WTC11 (cell line): ENCODE measurements around the gene BAIAP2. TPM values are rescaled to one million over a fixed set of nuclear protein-coding genes. Genes with fewer than 3 reads are reported as not detected.

Source experiments
- ATAC-seq: fragments of 200-7000 bp; cut with Tn5 transposase; 2 replicates; pipeline ENCODE4 v1.10.0; 2021; ENCODE audit warnings: mild to moderate bottlenecking, moderate library complexity
- CTCF ChIA-PET: fragments of 300-600 bp; sonication (Branson Sonifier 250); formaldehyde crosslinking; loops from one replicate; lab custom pipeline; 2021; ENCODE audit warnings: antibody characterized with exemption; lab: Charles Lee
- POLR2A ChIA-PET: fragments of 350-600 bp; sonication (Branson Sonifier 250); formaldehyde crosslinking; loops from one replicate; lab custom pipeline; 2021; ENCODE audit warnings: antibody characterized with exemption; lab: Charles Lee
- DNase-seq: peaks from one replicate; pipeline ENCODE4 v3.0.0; 2021; ENCODE audit warnings: low spot score
- H3K27ac Mint-ChIP-seq: 2 replicates; pipeline ENCODE4 v1.8.0; 2021; ENCODE audit warnings: mixed read lengths
- H3K27me3 Mint-ChIP-seq: 2 replicates; pipeline ENCODE4 v1.8.0; 2021; ENCODE audit warnings: low read depth, mild to moderate bottlenecking, moderate library complexity, mixed read lengths
- H3K36me3 Mint-ChIP-seq: 2 replicates; pipeline ENCODE4 v1.8.0; 2021; ENCODE audit warnings: mixed read lengths
- H3K4me1 Mint-ChIP-seq: 2 replicates; pipeline ENCODE4 v1.8.0; 2022; ENCODE audit warnings: mixed read lengths
- H3K4me3 Mint-ChIP-seq: 2 replicates; pipeline ENCODE4 v1.8.0; 2021; ENCODE audit warnings: mild to moderate bottlenecking, moderate library complexity, mixed read lengths
- H3K9me3 Mint-ChIP-seq: 2 replicates; pipeline ENCODE4 v1.8.0; 2021; ENCODE audit warnings: mixed read lengths
- ATF1 ChIP-seq: sonication (generic); formaldehyde crosslinking; IDR thresholded peaks from 2 replicates; pipeline ENCODE4 v1.8.1; 2023; ENCODE audit warnings: mild to moderate bottlenecking, moderate library complexity, missing genetic modification reagents
- CREM ChIP-seq: sonication (generic); formaldehyde crosslinking; IDR thresholded peaks from 2 replicates; pipeline ENCODE4 v1.8.1; 2022; ENCODE audit warnings: mild to moderate bottlenecking, missing genetic modification reagents, moderate library complexity
- CTCF ChIP-seq: fragments of 200-600 bp; IDR thresholded peaks from 2 replicates; pipeline ENCODE4 v1.8.0; 2022; ENCODE audit warnings: antibody characterized with exemption
- E2F4 ChIP-seq: sonication (generic); formaldehyde crosslinking; IDR thresholded peaks from 2 replicates; pipeline ENCODE4 v1.8.1; 2022; ENCODE audit warnings: low read depth, mild to moderate bottlenecking, moderate library complexity, missing genetic modification reagents, borderline replicate concordance
- ETV6 ChIP-seq: sonication (generic); formaldehyde crosslinking; IDR thresholded peaks from 2 replicates; pipeline ENCODE4 v1.8.1; 2022; ENCODE audit warnings: mild to moderate bottlenecking, missing genetic modification reagents
- FOXP4 ChIP-seq: sonication (generic); formaldehyde crosslinking; IDR thresholded peaks from 2 replicates; pipeline ENCODE4 v1.8.0; 2022; ENCODE audit warnings: mild to moderate bottlenecking, missing genetic modification reagents
- GABPB1 ChIP-seq: sonication (generic); formaldehyde crosslinking; IDR thresholded peaks from 2 replicates; pipeline ENCODE4 v1.8.1; 2023; ENCODE audit warnings: mild to moderate bottlenecking, missing genetic modification reagents
- GRHL2 ChIP-seq: fragments of 250-450 bp; sonication (Bioruptor Pico); IDR thresholded peaks from 2 replicates; pipeline ENCODE4 v1.8.0; 2022; ENCODE audit warnings: mild to moderate bottlenecking, moderate library complexity; ENCODE audit not compliant: insufficient replicate concordance, severe bottlenecking
- IRF1 ChIP-seq: sonication (generic); formaldehyde crosslinking; IDR thresholded peaks from 2 replicates; pipeline ENCODE4 v1.8.0; 2023; ENCODE audit warnings: missing genetic modification reagents
- KAT7 ChIP-seq: sonication (generic); formaldehyde crosslinking; IDR thresholded peaks from 2 replicates; pipeline ENCODE4 v1.8.1; 2023; ENCODE audit warnings: missing genetic modification reagents, mild to moderate bottlenecking, borderline replicate concordance
- PRRX2 ChIP-seq: fragments of 250-450 bp; sonication (Bioruptor Pico); IDR thresholded peaks from 2 replicates; pipeline ENCODE4 v1.8.0; 2021; ENCODE audit warnings: mild to moderate bottlenecking
- RORB ChIP-seq: fragments of 250-450 bp; sonication (Bioruptor Pico); IDR thresholded peaks from 2 replicates; pipeline ENCODE4 v1.9.0; 2021; ENCODE audit warnings: mild to moderate bottlenecking
- TEAD4 ChIP-seq: sonication (generic); formaldehyde crosslinking; IDR thresholded peaks from 2 replicates; pipeline ENCODE4 v1.8.0; 2022; ENCODE audit warnings: mild to moderate bottlenecking, missing genetic modification reagents
- ZNF121 ChIP-seq: sonication (generic); formaldehyde crosslinking; IDR thresholded peaks from 2 replicates; pipeline ENCODE4 v1.8.0; 2023; ENCODE audit warnings: missing genetic modification reagents
- ZNF396 ChIP-seq: fragments of 250-450 bp; sonication (Bioruptor Pico); IDR thresholded peaks from 2 replicates; pipeline ENCODE4 v1.8.0; 2021; ENCODE audit warnings: mild to moderate bottlenecking, moderate library complexity, borderline replicate concordance
- total RNA-seq: library from RNA; stranded (reverse); gene quantifications from 3 replicates; pipeline ENCODE4 v1.2.3, GENCODE V29; 2021
- TF ChIP-seq, protein P1 (sequence below): sonication (generic); formaldehyde crosslinking; IDR thresholded peaks from 2 replicates; pipeline ENCODE4 v1.8.0; 2023; ENCODE audit warnings: missing genetic modification reagents, mild to moderate bottlenecking, borderline replicate concordance
- TF ChIP-seq, protein P2 (sequence below): sonication (generic); formaldehyde crosslinking; IDR thresholded peaks from 2 replicates; pipeline ENCODE4 v1.8.1; 2023; ENCODE audit warnings: mild to moderate bottlenecking, moderate library complexity, missing genetic modification reagents
- TF ChIP-seq, protein P3 (sequence below): sonication (generic); formaldehyde crosslinking; IDR thresholded peaks from 2 replicates; pipeline ENCODE4 v1.8.0; 2022; ENCODE audit warnings: missing genetic modification reagents
- TF ChIP-seq, protein P4 (sequence below): sonication (generic); formaldehyde crosslinking; IDR thresholded peaks from 2 replicates; pipeline ENCODE4 v1.8.1; 2023; ENCODE audit warnings: mild to moderate bottlenecking, missing genetic modification reagents, moderate library complexity

BAIAP2 gene
- total RNA-seq, 1 experiment from 2014 or later = 20.7 TPM

- Mint-ChIP-seq H3K27me3 (no peaks in the 10 kb centered on the region), H3K36me3 (no peaks in the 10 kb centered on the region), H3K27ac (no peak overlapping the region), H3K9me3 (no peaks in the 10 kb centered on the region), H3K4me3 (no peak overlapping the region), H3K4me1 (peaks cover 9% of the 10 kb centered on the region)
- POLR2A ChIA-PET = no interaction called here
- DNase-seq (no peak), ATAC-seq (no peak)
- CTCF ChIA-PET = interaction anchor here (1.8 to 4.5 kb wide), 2 partner anchors 20 to 77 kb away, joined by 4 to 32 read pairs; no protein-coding TSS in a partner anchor
- TF ChIP-seq, protein P1, sequence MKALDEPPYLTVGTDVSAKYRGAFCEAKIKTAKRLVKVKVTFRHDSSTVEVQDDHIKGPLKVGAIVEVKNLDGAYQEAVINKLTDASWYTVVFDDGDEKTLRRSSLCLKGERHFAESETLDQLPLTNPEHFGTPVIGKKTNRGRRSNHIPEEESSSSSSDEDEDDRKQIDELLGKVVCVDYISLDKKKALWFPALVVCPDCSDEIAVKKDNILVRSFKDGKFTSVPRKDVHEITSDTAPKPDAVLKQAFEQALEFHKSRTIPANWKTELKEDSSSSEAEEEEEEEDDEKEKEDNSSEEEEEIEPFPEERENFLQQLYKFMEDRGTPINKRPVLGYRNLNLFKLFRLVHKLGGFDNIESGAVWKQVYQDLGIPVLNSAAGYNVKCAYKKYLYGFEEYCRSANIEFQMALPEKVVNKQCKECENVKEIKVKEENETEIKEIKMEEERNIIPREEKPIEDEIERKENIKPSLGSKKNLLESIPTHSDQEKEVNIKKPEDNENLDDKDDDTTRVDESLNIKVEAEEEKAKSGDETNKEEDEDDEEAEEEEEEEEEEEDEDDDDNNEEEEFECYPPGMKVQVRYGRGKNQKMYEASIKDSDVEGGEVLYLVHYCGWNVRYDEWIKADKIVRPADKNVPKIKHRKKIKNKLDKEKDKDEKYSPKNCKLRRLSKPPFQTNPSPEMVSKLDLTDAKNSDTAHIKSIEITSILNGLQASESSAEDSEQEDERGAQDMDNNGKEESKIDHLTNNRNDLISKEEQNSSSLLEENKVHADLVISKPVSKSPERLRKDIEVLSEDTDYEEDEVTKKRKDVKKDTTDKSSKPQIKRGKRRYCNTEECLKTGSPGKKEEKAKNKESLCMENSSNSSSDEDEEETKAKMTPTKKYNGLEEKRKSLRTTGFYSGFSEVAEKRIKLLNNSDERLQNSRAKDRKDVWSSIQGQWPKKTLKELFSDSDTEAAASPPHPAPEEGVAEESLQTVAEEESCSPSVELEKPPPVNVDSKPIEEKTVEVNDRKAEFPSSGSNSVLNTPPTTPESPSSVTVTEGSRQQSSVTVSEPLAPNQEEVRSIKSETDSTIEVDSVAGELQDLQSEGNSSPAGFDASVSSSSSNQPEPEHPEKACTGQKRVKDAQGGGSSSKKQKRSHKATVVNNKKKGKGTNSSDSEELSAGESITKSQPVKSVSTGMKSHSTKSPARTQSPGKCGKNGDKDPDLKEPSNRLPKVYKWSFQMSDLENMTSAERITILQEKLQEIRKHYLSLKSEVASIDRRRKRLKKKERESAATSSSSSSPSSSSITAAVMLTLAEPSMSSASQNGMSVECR = no peak
- TF ChIP-seq ATF1 = no peak
- no peak for TF ChIP-seq FOXP4 (CRISPR knock-in tag)
- TF ChIP-seq GABPB1 (CRISPR knock-in tag) = no peak
- TF ChIP-seq, protein P2, sequence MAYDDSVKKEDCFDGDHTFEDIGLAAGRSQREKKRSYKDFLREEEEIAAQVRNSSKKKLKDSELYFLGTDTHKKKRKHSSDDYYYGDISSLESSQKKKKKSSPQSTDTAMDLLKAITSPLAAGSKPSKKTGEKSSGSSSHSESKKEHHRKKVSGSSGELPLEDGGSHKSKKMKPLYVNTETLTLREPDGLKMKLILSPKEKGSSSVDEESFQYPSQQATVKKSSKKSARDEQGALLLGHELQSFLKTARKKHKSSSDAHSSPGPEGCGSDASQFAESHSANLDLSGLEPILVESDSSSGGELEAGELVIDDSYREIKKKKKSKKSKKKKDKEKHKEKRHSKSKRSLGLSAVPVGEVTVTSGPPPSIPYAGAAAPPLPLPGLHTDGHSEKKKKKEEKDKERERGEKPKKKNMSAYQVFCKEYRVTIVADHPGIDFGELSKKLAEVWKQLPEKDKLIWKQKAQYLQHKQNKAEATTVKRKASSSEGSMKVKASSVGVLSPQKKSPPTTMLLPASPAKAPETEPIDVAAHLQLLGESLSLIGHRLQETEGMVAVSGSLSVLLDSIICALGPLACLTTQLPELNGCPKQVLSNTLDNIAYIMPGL (CRISPR knock-in tag) = no peak
- no peak for TF ChIP-seq KAT7 (CRISPR knock-in tag)
- no peak for TF ChIP-seq RORB
- TF ChIP-seq, protein P3, sequence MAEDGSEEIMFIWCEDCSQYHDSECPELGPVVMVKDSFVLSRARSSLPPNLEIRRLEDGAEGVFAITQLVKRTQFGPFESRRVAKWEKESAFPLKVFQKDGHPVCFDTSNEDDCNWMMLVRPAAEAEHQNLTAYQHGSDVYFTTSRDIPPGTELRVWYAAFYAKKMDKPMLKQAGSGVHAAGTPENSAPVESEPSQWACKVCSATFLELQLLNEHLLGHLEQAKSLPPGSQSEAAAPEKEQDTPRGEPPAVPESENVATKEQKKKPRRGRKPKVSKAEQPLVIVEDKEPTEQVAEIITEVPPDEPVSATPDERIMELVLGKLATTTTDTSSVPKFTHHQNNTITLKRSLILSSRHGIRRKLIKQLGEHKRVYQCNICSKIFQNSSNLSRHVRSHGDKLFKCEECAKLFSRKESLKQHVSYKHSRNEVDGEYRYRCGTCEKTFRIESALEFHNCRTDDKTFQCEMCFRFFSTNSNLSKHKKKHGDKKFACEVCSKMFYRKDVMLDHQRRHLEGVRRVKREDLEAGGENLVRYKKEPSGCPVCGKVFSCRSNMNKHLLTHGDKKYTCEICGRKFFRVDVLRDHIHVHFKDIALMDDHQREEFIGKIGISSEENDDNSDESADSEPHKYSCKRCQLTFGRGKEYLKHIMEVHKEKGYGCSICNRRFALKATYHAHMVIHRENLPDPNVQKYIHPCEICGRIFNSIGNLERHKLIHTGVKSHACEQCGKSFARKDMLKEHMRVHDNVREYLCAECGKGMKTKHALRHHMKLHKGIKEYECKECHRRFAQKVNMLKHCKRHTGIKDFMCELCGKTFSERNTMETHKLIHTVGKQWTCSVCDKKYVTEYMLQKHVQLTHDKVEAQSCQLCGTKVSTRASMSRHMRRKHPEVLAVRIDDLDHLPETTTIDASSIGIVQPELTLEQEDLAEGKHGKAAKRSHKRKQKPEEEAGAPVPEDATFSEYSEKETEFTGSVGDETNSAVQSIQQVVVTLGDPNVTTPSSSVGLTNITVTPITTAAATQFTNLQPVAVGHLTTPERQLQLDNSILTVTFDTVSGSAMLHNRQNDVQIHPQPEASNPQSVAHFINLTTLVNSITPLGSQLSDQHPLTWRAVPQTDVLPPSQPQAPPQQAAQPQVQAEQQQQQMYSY = no peak
- TF ChIP-seq, protein P4, sequence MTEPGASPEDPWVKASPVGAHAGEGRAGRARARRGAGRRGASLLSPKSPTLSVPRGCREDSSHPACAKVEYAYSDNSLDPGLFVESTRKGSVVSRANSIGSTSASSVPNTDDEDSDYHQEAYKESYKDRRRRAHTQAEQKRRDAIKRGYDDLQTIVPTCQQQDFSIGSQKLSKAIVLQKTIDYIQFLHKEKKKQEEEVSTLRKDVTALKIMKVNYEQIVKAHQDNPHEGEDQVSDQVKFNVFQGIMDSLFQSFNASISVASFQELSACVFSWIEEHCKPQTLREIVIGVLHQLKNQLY (CRISPR knock-in tag) = no peak
- TF ChIP-seq PRRX2 (CRISPR knock-in tag) = no peak
- TF ChIP-seq E2F4 = no peak
- TF ChIP-seq GRHL2 = no peak
- TF ChIP-seq TEAD4 = no peak
- TF ChIP-seq CREM (CRISPR knock-in tag) = no peak
- TF ChIP-seq ETV6 (CRISPR knock-in tag) = no peak
- TF ChIP-seq CTCF = no peak
- TF ChIP-seq IRF1 (CRISPR knock-in tag) = no peak
- TF ChIP-seq ZNF121 (CRISPR knock-in tag) = no peak
- no peak for TF ChIP-seq ZNF396
These were observed 64.9 kb downstream of the BAIAP2 start for GRCh38 chr17:81099888-81100287.
